Measurements from ENCODE around the gene EFHD1. TPM values are rescaled to one million over a fixed set of nuclear protein-coding genes. Genes with fewer than 3 reads are reported as not detected.

The EFHD1 gene
- total and polyA plus RNA-seq, 2 of the 13 experiments (the other 11 are each of a cell fraction or from before 2014, with no cell fraction given): 0.09 TPM; not detected in 1

DNA sequence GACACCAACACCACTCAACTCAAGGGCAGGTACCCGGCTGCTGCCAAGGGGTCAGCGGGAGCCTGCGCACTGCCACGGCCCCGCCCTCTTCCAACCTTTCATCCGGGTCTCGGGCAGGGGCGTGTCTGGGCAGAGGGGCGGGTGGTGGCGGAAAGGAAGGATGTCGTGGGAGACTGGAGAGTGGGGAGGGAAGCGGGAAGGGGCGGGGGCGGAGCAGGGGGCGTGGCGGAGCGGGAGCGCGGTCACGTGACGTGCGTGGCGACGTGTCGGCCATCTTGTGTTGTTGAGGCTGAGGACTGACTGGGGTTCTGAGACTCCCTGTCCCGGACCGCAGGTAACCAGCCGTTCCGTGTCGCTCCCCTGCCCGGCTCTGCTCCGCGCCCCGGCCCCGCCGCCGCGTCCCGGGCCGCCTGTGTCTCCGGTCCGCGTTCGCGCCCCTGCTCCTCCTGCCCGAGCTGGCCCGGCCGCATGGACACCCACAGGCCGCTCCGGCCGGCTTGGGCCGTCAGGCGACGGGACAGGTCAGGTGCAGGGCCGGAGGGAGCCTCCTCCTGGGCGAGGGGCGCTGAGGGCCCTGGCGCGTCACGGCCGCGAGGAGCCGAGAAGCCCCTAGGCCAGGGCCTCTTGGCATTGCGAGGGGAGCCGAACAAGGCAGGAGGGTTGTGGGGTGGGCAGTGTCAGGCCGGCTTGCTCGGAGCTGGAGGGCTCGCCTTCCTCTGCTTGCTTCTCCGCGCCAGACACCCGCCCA is 63.8 kb downstream of the EFHD1 start, which contains the start of gene GIGYF2 (continued):
- TF ChIP-seq, protein P1, sequence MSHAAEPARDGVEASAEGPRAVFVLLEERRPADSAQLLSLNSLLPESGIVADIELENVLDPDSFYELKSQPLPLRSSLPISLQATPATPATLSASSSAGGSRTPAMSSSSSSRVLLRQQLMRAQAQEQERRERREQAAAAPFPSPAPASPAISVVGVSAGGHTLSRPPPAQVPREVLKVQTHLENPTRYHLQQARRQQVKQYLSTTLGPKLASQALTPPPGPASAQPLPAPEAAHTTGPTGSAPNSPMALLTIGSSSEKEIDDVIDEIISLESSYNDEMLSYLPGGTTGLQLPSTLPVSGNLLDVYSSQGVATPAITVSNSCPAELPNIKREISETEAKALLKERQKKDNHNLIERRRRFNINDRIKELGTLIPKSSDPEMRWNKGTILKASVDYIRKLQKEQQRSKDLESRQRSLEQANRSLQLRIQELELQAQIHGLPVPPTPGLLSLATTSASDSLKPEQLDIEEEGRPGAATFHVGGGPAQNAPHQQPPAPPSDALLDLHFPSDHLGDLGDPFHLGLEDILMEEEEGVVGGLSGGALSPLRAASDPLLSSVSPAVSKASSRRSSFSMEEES (CRISPR knock-in tag; IDR thresholded peaks at IDR 0.05): peak; percentile 71; the same call in 1 of the 2 replicates
- TF ChIP-seq, protein P2, sequence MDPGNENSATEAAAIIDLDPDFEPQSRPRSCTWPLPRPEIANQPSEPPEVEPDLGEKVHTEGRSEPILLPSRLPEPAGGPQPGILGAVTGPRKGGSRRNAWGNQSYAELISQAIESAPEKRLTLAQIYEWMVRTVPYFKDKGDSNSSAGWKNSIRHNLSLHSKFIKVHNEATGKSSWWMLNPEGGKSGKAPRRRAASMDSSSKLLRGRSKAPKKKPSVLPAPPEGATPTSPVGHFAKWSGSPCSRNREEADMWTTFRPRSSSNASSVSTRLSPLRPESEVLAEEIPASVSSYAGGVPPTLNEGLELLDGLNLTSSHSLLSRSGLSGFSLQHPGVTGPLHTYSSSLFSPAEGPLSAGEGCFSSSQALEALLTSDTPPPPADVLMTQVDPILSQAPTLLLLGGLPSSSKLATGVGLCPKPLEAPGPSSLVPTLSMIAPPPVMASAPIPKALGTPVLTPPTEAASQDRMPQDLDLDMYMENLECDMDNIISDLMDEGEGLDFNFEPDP (CRISPR knock-in tag; conservative IDR thresholded peaks at IDR 0.05): no peak
- TF ChIP-seq RFXAP (CRISPR knock-in tag; IDR thresholded peaks at IDR 0.05; ENCODE audit: borderline replicate concordance) (no peak; the same call in 1 of the 2 replicates), ZSCAN29 (CRISPR knock-in tag; conservative IDR thresholded peaks at IDR 0.05) (peak; percentile 87), MYNN (CRISPR knock-in tag; IDR thresholded peaks at IDR 0.05; ENCODE audit: low read depth) (peak; percentile 38; the same call in 1 of the 2 replicates), TBP (CRISPR knock-in tag; IDR thresholded peaks at IDR 0.05) (no peak), ZNF782 (CRISPR knock-in tag; IDR thresholded peaks at IDR 0.05; ENCODE audit: borderline replicate concordance) (peak; percentile 98), NFKB2 (CRISPR knock-in tag; IDR thresholded peaks at IDR 0.05; ENCODE audit: borderline replicate concordance) (peak; percentile 51; the same call in 1 of the 2 replicates), ZNF3 (CRISPR knock-in tag; IDR thresholded peaks at IDR 0.05) (no peak), ZNF354B (CRISPR knock-in tag; IDR thresholded peaks at IDR 0.05) (peak; percentile 95; the same call in 1 of the 2 replicates), ZNF317 (CRISPR knock-in tag; IDR thresholded peaks at IDR 0.05) (peak; percentile 67; the same call in 1 of the 2 replicates), IKZF1 (IDR thresholded peaks at IDR 0.05) (no peak), TP53 (CRISPR knock-in tag; conservative IDR thresholded peaks at IDR 0.05) (no peak), ZNF746 (CRISPR knock-in tag; IDR thresholded peaks at IDR 0.05) (no peak; the same call in 1 of the 2 replicates), ZNF550 (CRISPR knock-in tag; IDR thresholded peaks at IDR 0.05; ENCODE audit: borderline replicate concordance) (no peak)
- TF ChIP-seq, protein P3, sequence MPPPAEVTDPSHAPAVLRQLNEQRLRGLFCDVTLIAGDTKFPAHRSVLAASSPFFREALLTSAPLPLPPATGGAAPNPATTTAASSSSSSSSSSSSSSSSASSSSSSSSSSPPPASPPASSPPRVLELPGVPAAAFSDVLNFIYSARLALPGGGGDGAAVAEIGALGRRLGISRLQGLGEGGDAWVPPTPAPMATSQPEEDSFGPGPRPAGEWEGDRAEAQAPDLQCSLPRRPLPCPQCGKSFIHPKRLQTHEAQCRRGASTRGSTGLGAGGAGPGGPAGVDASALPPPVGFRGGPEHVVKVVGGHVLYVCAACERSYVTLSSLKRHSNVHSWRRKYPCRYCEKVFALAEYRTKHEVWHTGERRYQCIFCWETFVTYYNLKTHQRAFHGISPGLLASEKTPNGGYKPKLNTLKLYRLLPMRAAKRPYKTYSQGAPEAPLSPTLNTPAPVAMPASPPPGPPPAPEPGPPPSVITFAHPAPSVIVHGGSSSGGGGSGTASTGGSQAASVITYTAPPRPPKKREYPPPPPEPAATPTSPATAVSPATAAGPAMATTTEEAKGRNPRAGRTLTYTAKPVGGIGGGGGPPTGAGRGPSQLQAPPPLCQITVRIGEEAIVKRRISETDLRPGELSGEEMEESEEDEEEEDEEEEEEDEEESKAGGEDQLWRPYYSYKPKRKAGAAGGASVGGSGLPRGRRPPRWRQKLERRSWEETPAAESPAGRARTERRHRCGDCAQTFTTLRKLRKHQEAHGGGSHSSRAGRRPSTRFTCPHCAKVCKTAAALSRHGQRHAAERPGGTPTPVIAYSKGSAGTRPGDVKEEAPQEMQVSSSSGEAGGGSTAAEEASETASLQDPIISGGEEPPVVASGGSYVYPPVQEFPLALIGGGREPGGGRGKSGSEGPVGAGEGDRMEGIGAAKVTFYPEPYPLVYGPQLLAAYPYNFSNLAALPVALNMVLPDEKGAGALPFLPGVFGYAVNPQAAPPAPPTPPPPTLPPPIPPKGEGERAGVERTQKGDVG (CRISPR knock-in tag; IDR thresholded peaks at IDR 0.05; ENCODE audit: borderline replicate concordance): no peak
- TF ChIP-seq, protein P4, sequence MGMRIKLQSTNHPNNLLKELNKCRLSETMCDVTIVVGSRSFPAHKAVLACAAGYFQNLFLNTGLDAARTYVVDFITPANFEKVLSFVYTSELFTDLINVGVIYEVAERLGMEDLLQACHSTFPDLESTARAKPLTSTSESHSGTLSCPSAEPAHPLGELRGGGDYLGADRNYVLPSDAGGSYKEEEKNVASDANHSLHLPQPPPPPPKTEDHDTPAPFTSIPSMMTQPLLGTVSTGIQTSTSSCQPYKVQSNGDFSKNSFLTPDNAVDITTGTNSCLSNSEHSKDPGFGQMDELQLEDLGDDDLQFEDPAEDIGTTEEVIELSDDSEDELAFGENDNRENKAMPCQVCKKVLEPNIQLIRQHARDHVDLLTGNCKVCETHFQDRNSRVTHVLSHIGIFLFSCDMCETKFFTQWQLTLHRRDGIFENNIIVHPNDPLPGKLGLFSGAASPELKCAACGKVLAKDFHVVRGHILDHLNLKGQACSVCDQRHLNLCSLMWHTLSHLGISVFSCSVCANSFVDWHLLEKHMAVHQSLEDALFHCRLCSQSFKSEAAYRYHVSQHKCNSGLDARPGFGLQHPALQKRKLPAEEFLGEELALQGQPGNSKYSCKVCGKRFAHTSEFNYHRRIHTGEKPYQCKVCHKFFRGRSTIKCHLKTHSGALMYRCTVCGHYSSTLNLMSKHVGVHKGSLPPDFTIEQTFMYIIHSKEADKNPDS (CRISPR knock-in tag; IDR thresholded peaks at IDR 0.05): no peak
- TF ChIP-seq, protein P5, sequence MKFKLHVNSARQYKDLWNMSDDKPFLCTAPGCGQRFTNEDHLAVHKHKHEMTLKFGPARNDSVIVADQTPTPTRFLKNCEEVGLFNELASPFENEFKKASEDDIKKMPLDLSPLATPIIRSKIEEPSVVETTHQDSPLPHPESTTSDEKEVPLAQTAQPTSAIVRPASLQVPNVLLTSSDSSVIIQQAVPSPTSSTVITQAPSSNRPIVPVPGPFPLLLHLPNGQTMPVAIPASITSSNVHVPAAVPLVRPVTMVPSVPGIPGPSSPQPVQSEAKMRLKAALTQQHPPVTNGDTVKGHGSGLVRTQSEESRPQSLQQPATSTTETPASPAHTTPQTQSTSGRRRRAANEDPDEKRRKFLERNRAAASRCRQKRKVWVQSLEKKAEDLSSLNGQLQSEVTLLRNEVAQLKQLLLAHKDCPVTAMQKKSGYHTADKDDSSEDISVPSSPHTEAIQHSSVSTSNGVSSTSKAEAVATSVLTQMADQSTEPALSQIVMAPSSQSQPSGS (CRISPR knock-in tag; IDR thresholded peaks at IDR 0.05): no peak

All from HepG2 (cell line).